Activated naive CD8-positive, alpha-beta T cell treated with anti-CD3 and anti-CD28 coated beads for 36 hours (primary cell): ENCODE measurements around the gene OGDH. TPM values are rescaled to one million over a fixed set of nuclear protein-coding genes. Genes with fewer than 3 reads are reported as not detected.
"Not testable (repeated sequence)": the region's sequence is repeated elsewhere in the genome, so short reads cannot be mapped to it uniquely, and the experiment has no call there.

Experiments
- DNase-seq: peaks from one replicate; pipeline ENCODE4 v3.0.0; 2021
- H3K27ac Mint-ChIP-seq: one replicate; pipeline ENCODE4 v1.8.0; 2022; ENCODE audit warnings: mild to moderate bottlenecking, moderate library complexity, mixed read lengths
- H3K27me3 Mint-ChIP-seq: one replicate; pipeline ENCODE4 v1.8.0; 2022; ENCODE audit warnings: mild to moderate bottlenecking, mixed read lengths
- H3K36me3 Mint-ChIP-seq: one replicate; pipeline ENCODE4 v1.8.0; 2021; ENCODE audit warnings: mild to moderate bottlenecking, mixed read lengths
- H3K4me1 Mint-ChIP-seq: one replicate; pipeline ENCODE4 v1.8.0; 2021; ENCODE audit warnings: mixed read lengths
- H3K4me3 Mint-ChIP-seq: one replicate; pipeline ENCODE4 v1.8.0; 2022; ENCODE audit warnings: mild to moderate bottlenecking, moderate library complexity, mixed read lengths
- H3K9me3 Mint-ChIP-seq: one replicate; pipeline ENCODE4 v1.8.0; 2022; ENCODE audit warnings: mixed read lengths
- total RNA-seq, 2 experiments: library from RNA; stranded (reverse); gene quantifications; one replicate each; pipeline ENCODE4 v1.2.3, GENCODE V29; 2021

Gene OGDH
- total RNA-seq, 2 experiments from 2014 or later, result 75.8 to 77.9 TPM

DNA sequence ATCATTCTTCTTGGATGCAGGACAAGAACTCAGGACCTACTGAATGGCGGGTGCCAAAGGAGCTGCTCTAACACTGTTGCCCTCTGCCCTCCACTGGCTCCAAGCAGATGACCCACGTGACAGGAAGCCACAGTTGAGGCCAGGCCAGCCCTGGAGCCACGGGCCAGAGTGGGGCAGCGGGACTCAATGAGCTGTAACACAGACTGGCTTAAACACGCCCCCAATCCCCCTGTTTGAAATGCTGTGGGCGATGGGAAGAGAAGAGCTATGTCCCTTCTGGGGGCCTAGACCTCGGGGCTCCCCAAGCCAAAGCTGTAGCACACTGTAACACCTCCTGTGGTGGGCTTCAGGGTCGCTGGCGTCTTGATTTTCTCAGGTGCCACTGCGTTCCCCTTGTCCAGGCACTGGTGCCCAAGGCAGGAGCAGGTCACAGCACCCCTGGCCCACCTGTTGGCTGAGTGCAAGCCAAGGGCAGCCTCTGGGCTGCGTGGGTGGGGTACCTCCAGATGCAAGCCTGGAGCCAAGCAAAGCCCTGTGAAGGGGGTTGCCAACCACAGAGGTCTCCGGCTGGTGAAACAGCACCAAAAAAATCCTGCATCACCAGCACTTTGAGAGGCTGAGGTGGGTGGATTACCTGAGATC lies 123.6 kb downstream of the OGDH start:
- no peak for DNase-seq
- H3K27me3 Mint-ChIP-seq, result peaks cover 4% of the 10 kb centered on the region
- H3K9me3 Mint-ChIP-seq, result no peaks in the 10 kb centered on the region
- H3K4me3 Mint-ChIP-seq, result no peak overlapping the region
- peaks cover 5% of the 10 kb centered on the region for H3K4me1 Mint-ChIP-seq
- no peak overlapping the region for H3K27ac Mint-ChIP-seq
- no peaks in the 10 kb centered on the region for H3K36me3 Mint-ChIP-seq

DNA sequence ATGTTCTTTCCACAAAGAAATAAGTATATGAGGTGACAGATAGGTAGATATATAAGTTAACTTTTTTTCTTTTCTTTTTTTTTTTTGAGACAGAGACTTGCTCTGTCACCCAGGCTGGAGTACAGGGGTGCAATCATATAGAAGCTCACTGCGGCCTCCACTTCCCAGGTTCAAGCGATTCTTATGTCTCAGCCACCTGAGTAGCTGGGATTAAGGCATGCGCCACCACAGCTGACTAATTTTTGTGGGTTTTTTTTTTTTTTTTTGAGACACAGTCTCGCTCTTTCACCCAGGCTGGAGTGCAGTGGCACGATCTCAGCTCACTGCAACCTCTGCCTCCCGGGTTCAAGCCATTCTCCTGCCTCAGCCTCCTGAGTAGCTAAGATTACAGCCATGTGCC lies 126.5 kb downstream of the OGDH start:
- H3K27me3 Mint-ChIP-seq, DNase-seq, H3K4me3 Mint-ChIP-seq, H3K36me3 Mint-ChIP-seq, H3K9me3 Mint-ChIP-seq, H3K27ac Mint-ChIP-seq: not testable (repeated sequence)
- peaks cover 12% of the 10 kb centered on the region for H3K4me1 Mint-ChIP-seq

DNA sequence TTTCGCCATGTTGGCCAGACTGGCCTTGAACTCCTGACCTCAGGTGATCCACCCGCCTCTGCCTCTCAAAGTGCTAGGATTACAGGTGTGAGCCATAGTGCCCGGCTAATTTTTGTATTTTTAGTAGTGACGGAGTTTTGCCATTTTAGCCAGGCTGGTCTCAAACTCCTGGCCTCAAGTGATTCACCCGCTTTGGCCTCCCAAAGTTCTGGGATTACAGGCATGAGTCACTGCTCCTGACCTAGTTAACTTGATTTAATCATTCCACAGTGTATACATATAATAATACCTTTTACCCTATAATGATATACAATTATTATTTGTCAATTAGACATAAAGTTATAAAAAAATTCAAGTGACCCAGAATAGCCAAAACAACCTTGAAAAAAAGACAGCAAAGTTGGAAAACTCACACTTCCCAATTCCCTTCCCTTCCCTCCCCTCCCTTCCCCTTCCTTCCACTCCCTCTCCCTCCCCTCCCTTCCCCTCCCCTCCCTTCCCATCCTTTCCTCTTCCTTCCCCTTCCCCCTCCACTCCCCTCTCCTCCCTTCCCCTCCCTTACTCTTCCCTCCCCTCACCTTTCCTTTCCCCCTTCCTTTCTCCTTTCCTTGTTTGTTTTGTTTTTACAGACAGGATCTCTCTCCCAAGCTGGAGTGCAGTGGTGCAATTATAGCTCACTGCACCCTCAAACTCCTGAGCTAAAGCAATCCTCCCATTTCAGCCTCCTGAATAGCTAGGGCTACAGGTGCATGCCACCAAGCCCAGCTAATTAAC lies 127.5 kb downstream of the OGDH start:
- Mint-ChIP-seq H3K4me1 (peaks cover 12% of the 10 kb centered on the region), H3K27ac (no peak overlapping the region), H3K4me3 (no peak overlapping the region)

DNA sequence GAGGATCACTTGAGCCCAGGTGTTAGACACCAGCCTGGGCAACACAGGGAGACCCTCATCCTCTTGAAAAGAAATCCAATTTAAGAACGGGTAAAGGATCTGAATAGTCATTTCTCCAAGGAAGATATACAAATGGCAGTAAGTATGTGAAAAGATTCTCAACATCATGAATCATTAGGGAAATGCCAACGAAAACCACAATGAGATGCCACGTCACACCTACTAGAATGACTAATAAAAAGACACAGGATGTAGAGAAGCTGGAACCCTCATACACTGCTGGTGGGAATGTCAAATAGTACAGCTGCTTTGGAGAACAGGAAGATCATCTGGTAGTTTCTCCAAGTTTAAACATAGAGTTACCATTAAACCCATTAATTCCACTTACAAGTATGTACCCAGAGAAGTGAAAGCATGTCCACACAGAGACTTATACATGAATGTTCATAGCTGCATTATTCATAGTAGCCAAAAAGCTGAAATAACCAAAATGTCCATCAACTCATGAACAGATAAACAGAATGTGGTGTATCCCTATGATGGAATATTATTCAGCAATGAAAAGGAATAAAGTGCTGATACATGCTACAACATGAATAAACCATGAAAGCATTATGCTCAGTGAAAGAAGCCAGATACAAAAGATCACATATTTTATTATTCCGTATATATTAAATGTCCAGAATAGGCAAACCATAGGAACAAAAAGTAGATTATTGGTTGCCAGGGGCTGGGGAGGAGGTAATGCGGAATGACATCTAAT lies 129.2 kb downstream of the OGDH start:
- Mint-ChIP-seq H3K4me3 (no peak overlapping the region), H3K4me1 (peaks cover 12% of the 10 kb centered on the region), H3K36me3 (no peaks in the 10 kb centered on the region), H3K27ac (peak overlapping the region; percentile 65), H3K9me3 (no peaks in the 10 kb centered on the region), H3K27me3 (no peaks in the 10 kb centered on the region)
- peak; percentile 29 for DNase-seq

More for the DNA sequence above, 127.5 kb downstream of the OGDH start:
- H3K27me3 Mint-ChIP-seq, result no peaks in the 10 kb centered on the region
- H3K9me3 Mint-ChIP-seq, result no peaks in the 10 kb centered on the region
- no peaks in the 10 kb centered on the region for H3K36me3 Mint-ChIP-seq
- DNase-seq, result no peak

DNA sequence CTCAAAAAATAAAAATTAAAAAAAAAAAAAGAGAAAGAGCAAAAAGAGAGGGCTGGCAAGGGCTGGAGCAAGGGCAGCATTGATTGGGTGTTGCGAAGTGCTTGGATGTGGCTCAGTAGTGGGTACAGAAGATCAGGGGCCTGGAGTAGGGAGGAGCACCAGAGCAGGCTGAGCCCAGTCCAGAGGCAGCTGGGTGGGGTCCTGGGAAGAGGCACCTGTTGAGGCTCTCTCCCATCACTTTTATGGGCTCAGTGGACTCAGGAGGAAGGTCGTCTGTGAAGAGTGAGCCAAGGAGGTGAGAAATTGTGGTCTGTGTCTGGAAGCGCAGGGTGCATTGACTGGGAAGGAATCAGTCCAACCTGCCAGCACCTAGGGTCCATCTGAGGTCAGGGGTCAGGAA lies 130.5 kb downstream of the OGDH start:
- Mint-ChIP-seq H3K36me3 (no peaks in the 10 kb centered on the region), H3K4me3 (no peak overlapping the region), H3K9me3 (no peaks in the 10 kb centered on the region), H3K27ac (no peak overlapping the region), H3K4me1 (peaks cover 12% of the 10 kb centered on the region), H3K27me3 (no peaks in the 10 kb centered on the region)
- DNase-seq, result no peak

DNA sequence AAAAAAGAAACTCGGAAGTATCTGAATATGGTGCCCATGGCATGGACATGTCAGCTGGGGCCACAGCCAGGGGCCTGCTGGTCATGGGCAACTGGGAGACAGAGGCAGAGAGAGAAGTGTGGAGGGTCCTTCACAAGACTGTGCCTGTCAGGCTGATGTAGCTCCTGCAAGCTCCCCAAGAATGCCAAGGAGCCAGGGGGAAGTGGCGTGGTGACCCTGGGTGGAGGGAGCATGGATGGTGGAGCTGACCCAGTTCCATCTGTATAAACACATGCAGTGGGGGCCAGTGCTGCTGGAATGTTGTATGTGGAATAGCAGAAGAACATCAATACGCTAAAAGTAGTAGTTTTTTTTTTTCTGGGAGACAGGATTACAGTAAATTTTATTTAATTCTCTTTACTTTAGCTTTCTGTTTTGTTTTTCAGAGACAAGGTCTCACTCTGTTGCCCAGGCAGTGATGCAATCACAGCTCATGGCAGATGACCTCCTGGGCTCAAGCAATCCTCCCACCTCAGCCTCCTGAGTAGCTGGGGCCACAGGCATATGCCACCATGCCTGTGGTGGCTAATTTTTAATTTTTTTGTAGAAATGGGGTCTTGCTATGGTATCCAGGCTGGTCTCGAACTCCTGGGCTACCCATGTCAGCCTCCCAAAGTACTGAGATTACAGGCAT lies 131.8 kb downstream of the OGDH start:
- Mint-ChIP-seq H3K27me3 (no peaks in the 10 kb centered on the region), H3K36me3 (no peaks in the 10 kb centered on the region), H3K27ac (peak overlapping the region; percentile 48), H3K9me3 (no peaks in the 10 kb centered on the region), H3K4me1 (peaks cover 12% of the 10 kb centered on the region), H3K4me3 (no peak overlapping the region)
- no peak for DNase-seq

DNA sequence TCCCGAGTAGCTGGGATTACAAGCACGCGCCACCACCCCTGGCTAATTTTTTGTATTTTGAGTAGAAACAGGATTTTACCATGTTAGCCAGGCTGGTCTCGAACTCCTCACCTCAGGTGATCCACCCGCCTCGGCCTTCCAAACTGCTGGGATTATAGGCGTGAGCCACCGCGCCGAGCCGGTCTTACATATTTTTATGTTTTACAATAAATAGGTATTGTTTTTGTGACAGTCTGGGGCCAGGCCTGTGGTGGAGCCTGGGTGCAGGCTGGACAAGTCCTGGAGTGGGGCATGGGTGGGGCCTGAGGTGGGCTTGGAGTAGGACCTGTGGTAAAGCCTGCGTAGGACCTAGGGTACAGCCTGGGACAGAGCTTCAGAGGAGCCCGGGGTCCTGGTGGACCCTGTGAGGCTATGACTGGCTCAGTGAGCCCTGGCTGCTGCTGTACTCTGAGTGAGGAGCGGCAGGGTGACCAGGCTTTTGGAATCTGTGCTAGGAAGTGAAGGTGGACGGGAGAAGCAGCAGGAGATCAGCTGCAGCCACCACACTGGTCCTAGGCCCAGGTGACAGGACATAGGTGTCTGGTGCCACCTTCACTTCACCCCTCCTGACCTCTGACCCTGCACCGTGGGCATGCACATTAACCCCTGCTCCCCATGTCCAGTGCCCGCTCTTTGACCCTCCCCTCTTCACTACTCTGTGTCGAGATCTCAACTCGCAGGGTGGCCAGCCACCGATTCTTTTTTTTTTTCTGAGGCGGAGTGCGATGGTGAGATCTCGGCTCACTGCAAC lies 132.6 kb downstream of the OGDH start:
- no peaks in the 10 kb centered on the region for H3K9me3 Mint-ChIP-seq
- DNase-seq, result no peak
- no peaks in the 10 kb centered on the region for H3K27me3 Mint-ChIP-seq
- H3K36me3 Mint-ChIP-seq, result no peaks in the 10 kb centered on the region
- H3K4me3 Mint-ChIP-seq, result no peak overlapping the region
- peaks cover 12% of the 10 kb centered on the region for H3K4me1 Mint-ChIP-seq
- no peak overlapping the region for H3K27ac Mint-ChIP-seq

DNA sequence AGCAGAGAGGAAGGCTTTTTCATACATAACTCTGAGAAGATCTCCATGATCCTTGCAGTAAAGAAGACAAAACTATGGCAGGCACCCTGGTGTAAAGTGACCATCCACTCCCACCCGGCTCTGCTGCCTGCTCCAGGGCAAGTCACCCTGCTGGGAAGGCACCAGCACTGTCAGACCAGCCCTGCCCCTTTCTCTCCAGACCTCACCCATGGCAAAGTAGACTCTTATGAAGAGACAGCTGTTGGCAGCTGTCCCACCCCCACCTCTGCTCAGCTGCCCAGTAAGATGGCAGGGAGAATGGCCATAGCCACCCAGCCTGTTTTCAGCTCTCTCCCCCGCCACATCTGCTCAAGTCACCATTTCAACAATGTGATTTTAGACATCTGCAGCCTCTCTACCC lies 133.6 kb downstream of the OGDH start:
- peaks cover 8% of the 10 kb centered on the region for H3K4me1 Mint-ChIP-seq

DNA sequence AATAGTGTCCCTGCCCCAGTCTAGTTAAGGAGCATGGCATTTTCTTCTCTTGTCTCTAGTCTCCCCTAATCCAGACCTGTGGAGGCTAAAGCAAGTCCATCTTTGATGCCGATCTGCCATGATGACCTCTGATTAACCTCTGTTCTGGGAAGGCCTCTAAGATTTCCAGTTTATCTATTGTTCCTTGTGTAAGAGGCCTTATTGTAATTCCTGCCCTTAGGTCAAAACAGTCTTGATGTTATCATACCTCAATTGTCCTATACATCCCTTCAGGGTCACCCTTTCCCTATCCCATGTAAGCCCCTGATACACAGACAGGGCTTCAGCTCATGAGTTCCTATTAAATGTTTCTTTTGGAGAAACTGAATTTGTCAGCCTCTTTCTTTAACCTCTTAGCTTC lies 137.3 kb downstream of the OGDH start:
- no peak for DNase-seq
- no peak overlapping the region for H3K27ac Mint-ChIP-seq

More for the DNA sequence above, 133.6 kb downstream of the OGDH start:
- Mint-ChIP-seq H3K27me3 (no peaks in the 10 kb centered on the region), H3K27ac (no peak overlapping the region), H3K4me3 (no peak overlapping the region), H3K36me3 (no peaks in the 10 kb centered on the region), H3K9me3 (no peaks in the 10 kb centered on the region)
- DNase-seq, result no peak

DNA sequence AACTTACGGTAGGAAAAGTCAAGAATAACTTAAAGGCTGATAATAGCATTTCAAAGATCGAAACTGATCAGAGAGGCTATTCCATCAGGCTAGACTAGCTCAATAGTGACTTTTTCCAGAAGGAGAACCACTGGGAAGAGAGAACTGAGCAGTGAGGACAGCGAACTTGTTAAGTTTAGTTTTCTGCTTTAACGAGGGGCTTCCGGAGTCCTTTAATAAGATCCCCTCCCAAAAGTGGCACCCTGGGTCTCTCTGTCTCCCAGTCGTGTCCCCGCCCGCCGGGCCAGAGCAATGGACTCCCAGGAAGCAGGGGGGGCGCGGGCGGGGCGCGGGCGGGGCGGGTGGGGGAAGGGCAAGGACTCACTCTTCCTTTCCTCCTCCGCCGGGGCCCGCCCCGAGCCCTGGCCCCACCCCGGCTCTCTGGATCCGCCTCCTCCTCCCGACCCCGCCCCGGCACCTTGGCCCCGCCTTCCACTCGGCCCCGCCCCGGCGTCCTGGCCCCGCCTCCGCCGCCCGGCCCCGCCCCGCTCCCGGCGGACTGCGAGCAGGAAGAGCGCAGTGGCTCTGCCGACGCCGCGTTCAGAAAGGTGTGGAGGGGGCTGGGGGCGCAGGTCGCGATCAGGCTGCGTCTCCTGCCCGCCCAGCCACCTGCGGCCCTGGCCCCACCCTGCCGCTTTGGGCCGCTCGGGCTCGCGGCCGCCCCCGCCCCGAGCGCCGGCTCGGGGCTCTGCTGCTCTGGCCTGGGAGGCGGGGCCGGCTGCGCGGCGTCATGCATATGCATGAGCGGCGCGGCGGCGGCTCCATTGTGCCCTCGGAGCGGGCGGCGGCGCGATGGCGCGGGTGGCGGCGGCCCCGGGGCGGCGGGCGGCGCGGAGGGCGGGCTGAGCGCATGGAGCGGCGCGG lies 141.9 kb downstream of the OGDH start, which contains the start of gene ZMIZ2:
ZMIZ2 (plus strand) TSS at position 803 of the 903 bp plus-strand sequence. CDS start 7,403 bp downstream, outside the sequence.
- peaks cover 36% of the 10 kb centered on the region for H3K4me1 Mint-ChIP-seq

More for the DNA sequence above, 137.3 kb downstream of the OGDH start:
- Mint-ChIP-seq H3K36me3 (no peaks in the 10 kb centered on the region), H3K27me3 (no peaks in the 10 kb centered on the region), H3K4me1 (peaks cover 8% of the 10 kb centered on the region), H3K4me3 (no peak overlapping the region), H3K9me3 (no peaks in the 10 kb centered on the region)

DNA sequence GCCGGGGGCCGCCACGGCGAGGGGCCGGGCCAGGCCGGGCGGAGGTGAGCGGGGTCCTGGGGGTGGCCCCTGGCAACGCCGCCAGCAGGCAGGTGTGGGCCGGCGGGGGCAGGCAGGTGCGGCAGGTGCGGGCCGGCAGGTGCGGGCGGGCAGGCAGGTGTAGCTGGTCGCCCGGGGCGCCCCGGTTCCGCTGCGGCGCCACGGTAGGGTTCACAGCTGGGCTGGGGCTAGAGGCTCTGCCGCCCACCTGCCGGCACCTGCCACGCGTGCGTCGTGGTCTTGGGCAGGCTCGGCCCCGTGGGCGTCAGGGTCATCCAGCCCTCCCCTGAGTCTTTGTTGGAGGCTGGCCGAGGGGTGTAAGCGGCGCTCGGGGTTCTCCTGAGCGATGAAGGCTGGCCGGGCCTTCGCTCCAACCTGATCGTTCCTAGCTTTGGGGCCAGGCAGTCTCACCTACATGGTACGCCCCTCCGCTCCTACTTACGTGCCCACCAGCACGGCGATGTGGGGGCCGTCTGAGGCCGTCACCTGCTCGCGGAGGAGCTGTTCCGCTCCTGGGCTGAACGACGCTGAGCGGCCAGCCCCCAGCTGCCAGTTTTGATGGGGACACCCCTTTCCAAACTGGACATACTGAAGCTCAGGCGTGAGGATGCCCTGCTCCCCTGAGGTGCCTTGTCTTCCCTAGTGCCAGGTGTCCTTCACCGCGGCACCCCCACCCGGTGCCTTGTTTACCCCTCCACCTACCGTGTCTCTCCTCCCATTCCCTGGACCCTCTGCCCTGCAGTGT lies 142.7 kb downstream of the OGDH start:
- Mint-ChIP-seq H3K36me3 (peaks cover 24% of the 10 kb centered on the region), H3K4me1 (peaks cover 39% of the 10 kb centered on the region), H3K27me3 (no peaks in the 10 kb centered on the region), H3K27ac (peak overlapping the region; percentile 71), H3K4me3 (peak overlapping the region; percentile 82), H3K9me3 (no peaks in the 10 kb centered on the region)
- DNase-seq, result peak; percentile 52

More for the DNA sequence above, 141.9 kb downstream of the OGDH start, which contains the start of gene ZMIZ2:
- Mint-ChIP-seq H3K27me3 (no peaks in the 10 kb centered on the region), H3K4me3 (peak within 1 kb of the TSS; percentile 82), H3K36me3 (peaks cover 24% of the 10 kb centered on the region), H3K9me3 (no peaks in the 10 kb centered on the region), H3K27ac (peak within 1 kb of the TSS; percentile 81)
- DNase-seq, result peak; percentile 94

DNA sequence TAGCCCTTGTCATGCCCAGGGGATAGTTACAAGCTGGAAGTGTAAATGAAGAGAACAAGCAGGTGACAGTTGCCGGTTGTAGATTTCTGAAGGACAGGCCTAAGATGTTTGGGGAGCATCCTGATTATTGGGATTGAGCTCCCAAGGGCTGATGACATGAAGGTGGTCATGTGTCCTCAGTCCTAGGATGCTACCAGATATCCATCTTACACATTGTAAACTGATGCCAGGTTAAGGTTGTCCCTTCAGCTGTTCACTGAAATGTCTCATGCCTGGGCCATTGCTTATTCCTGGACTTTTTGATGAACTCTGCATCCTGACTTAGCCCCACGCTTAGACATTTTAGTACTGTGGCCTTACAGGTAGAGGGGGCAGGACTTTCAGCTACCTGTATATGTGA lies 143.6 kb downstream of the OGDH start:
- Mint-ChIP-seq H3K4me3 (peak overlapping the region; percentile 82), H3K27me3 (no peaks in the 10 kb centered on the region), H3K4me1 (peaks cover 41% of the 10 kb centered on the region), H3K36me3 (peaks cover 24% of the 10 kb centered on the region), H3K9me3 (no peaks in the 10 kb centered on the region), H3K27ac (peak overlapping the region; percentile 89)
- no peak for DNase-seq

DNA sequence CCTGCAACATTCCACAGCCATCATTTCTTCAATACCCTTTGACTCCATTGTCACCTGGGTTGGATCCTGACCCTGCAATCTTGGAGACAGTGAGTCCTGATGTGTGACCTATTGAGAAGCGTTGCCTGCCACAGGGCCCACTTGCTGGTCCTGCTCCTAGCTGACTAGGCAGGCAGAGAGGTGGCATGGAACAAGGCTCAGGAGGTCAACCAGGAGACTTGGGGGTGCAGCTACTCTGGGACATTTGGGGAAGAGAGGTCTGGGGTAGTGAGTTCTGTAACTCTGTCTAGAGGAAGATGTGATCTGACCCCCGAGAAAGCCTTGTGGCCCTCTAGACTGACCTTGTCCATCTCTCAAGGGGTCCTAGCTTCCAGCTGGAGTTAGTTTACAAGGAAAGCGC lies 144.0 kb downstream of the OGDH start:
- peak overlapping the region; percentile 82 for H3K4me3 Mint-ChIP-seq
- no peaks in the 10 kb centered on the region for H3K9me3 Mint-ChIP-seq
- no peak for DNase-seq
- peaks cover 24% of the 10 kb centered on the region for H3K36me3 Mint-ChIP-seq
- H3K27me3 Mint-ChIP-seq, result no peaks in the 10 kb centered on the region
- peaks cover 44% of the 10 kb centered on the region for H3K4me1 Mint-ChIP-seq
- H3K27ac Mint-ChIP-seq, result peak overlapping the region; percentile 89
